GM18870 (cell line): ENCODE results near the gene SPAAR.
"Not testable (repeated sequence)": the region's sequence is repeated elsewhere in the genome, so short reads cannot be mapped to it uniquely, and the experiment has no call there.

Source experiments
- ATAC-seq: cut with Tn5 transposase; IDR thresholded peaks from one replicate; pipeline ENCODE4 v1.9.1; 2021; ENCODE audit warnings: moderate library complexity; ENCODE audit not compliant: unreplicated experiment

Gene SPAAR

DNA sequence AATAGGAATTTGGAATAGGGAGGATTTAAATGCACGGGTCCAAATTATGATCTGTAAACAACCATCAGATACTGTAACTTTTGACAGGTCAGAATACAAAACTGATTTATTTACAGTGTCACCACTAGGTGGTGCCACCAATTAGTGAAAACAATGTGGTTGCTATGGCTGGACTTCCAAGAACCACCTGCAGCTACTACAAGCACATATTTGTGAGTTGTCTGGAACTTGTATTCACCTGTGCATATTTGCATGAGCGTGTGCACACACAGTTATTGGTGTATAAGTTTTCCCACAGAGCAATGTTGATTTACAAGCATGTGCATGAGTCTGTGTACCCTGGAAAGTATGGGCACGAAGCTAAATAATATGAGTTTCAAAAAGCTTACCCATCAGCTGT is 6.2 kb upstream of the SPAAR start:
- ATAC-seq: no peak

DNA sequence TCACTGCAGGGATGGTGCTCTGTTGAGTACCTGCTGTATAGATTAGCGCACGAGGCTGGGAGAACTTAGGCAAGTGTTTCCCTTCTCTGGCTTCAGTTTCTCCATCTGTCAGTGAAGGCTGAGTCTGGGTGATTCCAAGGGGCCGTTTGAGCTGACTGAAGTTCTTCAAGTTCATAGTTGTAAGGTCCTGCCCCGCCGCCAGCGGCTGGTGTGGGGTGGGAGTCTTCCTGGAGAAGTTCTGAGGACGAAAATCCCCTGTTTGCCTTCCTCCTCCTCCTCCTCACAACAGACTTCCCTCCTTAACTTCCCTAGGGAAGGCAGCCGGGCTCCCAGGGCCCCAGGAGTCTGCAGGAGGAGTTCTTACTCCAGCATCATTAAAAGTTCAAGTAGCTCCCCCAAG is 5.0 kb upstream of the SPAAR start:
- ATAC-seq: no peak

DNA sequence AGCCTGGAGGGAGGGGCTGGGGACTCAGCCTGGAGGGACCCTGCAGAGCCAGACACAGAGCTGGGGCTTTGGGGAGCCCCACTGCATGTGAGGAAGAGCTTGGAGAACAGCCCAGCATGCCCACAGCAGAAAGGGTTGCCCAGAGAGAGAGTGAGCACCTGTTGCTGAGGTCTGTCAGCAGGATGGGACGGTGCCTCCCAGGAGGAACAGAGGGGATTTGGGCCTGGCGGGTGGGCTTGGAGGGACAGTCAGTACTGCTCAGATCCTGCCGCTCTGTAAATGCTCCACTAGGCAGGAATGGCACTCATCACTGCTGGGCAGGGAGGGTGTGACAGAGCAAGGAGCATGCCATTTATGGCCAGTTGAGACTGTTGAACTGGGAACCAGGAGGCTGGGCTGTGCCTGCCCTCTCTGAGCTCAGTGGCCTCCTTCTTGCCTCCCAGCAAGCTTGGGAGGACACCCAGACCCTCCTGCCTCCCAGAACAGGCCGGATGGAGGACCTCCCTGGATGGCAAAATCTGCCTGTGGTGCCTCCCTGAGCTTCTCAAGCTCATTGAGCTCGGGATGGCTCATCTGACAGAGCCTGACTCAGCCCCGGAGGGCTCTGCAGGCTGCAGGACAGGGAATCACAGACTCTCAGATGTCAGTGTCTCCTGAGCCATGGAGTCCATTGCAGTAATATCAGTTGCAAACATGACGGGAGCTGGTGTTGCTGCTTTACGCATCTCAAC is 4.1 kb upstream of the SPAAR start:
- no peak for ATAC-seq

DNA sequence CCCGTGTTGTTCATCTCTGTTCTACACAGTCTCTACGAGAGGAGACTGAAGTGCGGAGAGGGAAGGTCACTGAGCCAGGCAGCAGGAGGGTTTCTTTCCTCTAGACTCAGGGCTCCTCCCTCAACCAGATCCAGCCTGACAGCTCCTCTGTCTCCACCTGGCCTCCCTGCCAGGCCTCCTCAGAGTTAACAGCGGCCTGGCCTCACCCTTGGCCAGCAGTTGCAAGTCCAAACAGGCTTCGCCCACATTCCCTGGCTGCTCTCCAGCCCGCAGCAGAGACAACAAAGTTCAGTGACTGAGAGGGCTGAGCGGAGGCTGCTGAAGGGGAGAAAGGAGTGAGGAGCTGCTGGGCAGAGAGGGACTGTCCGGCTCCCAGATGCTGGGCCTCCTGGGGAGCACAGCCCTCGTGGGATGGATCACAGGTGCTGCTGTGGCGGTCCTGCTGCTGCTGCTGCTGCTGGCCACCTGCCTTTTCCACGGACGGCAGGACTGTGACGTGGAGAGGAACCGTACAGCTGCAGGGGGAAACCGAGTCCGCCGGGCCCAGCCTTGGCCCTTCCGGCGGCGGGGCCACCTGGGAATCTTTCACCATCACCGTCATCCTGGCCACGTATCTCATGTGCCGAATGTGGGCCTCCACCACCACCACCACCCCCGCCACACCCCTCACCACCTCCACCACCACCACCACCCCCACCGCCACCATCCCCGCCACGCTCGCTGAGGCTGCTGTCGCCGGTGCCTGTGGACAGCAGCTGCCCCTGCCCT is 3.2 kb upstream of the SPAAR start, which contains the start of gene HRCT1:
TSS of gene HRCT1 (plus strand) at position 291 of the 768 bp plus-strand sequence. CDS start at position 377, 86 bp downstream.
- ATAC-seq: no peak

DNA sequence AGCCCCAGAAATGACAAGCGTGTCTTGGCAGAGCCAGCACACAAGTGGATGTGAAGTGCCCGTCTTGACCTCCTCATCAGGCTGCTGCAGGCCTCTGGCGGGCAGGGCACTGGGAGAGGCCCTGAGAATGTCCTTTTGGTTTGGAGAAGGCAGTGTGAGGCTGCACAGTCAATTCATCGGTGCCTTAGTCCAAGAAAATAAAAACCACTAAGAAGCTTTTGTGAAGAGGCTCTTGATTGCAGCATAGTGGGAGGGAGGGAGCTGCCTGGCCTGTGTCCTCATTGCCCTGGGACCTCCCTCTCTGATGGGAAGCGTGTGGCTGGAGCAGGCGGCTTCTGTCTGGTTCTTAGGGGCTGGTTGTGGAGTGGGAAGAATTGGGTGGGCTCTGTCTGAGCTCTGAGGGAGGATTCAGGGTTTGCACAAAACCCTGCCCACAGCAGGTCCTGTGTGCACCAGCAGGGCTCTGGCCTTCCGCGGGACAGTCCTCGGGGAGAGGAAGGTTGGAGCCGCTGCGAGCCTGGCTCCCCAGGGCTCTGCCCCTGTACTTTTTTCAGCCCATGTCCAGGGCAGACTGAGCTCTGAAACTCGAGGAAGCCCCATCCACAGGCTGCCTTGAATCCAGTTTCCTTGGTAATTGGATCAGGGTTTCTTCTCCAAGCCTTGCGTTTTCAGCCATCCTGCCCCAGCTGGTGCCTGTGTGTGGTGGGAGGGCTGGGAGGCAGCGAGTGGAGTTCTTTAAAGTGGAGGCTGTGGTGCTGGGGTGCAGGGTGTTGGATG is 2.2 kb upstream of the SPAAR start:
- ATAC-seq: no peak

DNA sequence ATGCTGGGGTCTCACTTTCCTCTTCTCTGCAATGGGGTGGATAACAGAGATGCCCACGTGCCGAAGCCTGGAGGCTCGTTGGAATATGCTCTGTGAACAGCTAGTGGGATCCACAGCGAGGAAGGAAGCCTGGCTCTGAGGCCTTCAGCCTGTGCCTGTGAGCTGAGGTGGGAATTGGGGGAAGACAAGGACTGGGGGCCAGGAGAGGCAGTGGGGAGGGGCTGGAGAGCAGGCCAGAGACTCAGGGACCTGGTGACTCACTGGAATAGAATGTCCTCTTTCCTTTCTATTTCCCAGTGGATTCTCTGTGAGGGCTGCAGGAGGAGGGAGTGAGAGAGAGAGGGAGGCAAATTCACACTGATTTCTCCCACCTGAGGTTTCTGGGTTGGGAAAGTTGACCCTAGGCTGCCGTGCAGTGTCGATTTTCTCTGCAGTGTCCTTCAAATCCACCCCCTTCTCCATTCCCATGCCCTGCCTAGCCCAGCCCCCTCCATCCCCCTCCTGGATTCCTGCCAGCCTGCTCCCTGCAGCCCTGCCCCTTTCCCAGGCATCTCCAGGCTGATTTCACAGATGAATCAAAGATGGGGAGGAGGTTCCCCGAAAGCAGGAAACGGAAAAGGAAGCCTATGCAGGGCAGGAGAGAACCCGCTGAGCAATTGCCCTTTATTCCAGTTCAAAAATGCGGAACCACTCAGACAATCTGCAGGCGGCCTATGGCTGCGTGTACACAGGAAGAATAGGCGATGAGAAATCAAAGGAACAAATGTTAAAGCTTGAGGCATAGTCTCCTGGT is 1.4 kb upstream of the SPAAR start:
- no peak for ATAC-seq

DNA sequence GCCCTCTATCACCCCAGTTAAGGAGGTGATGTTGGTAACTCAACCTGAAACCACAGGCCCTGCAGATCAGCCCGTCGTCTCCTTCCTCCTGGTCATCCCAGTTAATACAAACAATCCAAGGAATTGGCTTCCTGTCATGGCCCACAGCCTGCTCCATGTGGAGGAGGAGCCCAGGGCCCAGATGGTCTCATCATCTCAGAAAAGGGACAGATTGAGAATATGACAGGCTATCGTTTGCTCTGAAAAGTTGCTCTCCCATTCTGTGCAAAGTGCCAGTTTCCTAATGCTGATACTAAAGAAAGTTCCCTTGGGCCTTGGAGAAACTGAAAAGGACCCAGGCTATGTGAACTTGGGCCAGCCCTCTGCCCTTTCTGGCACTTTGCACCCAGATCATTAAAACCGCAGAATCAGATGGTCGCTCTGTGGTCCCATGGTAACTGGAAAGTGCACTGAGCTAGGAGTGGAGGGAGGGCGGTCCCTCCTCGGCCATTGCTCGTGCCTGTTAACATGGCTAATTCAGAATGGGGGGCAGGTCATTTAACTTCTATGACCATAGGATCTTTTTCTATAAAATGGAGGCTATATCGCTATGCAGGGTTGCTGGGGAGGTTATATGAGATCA is 675 bp upstream of the SPAAR start:
- no peak for ATAC-seq

DNA sequence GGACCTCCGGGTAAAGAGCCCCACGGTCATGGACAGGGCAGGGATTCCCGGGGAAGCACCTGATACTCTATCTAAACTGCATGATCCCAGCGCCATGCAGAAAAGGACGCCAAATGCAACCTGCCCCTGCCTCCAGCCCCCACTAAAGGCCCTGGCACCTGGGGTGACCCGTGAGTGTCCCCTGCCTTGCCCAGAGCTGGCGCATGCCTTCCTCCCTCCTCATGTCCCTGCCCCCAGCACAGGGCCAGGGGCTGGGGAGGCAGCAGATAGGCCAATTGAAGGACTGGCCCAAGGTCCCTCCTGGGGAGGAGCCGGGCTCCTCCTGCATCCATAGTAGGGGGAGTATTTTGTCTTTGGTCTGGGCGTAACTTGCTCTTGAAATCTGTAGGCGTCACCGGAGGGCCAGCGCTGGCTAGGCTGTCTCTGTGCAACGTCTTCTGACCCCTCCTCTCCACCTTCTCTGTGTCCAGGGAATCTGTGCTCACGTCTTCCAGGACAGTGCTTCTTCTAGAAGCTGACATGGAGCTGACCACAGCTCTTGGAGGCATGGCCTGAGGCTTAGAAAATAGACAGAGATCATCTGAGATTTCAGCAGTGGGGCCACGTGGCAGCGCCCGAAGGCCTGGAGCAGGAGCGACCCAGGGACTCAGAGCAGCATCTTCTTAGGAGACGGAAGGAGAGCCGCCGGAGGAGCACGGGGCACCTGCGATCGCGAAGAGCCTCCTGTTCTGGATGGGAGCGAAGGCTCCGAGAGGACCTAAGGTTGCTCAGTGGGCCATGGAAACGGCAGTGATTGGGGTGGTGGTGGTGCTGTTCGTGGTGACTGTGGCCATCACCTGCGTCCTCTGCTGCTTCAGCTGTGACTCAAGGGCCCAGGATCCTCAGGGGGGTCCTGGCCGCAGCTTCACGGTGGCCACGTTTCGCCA is 660 bp downstream of the SPAAR start:
- no peak for ATAC-seq

DNA sequence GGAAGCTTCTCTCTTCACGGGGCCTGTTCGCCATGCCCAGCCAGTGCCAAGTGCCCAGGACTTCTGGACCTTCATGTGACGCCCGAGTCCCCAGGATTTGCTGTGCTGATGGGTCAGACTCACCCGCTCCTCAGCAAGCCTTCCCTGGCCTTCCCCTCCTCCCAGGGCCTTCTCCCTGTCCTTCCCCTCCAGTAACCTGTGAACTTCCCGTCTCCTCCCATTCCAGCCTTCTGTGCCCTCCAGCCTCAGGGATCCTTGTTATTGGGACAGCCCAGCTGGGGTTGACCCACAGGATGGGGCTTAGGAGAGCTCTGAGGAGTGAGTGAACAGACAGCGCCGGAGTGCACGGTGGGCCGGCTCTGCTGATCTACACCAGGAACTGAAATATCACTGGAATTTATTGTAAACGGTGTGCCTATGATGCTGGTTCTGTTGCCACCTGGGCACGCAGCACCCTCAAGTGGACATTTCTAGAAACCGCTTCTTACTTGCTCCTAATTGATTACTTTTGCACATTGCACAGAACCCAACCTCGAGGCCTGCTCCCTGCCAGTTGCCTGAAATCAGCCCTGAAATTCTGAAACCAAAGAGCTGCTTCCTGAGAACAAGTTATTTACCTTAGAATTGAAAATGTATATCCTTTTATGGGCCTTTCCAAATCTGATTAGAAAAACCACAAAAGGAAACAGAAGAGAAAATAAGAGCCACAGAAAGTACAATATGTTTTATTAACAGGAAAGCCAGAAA is 1.5 kb downstream of the SPAAR start:
- ATAC-seq: no peak

DNA sequence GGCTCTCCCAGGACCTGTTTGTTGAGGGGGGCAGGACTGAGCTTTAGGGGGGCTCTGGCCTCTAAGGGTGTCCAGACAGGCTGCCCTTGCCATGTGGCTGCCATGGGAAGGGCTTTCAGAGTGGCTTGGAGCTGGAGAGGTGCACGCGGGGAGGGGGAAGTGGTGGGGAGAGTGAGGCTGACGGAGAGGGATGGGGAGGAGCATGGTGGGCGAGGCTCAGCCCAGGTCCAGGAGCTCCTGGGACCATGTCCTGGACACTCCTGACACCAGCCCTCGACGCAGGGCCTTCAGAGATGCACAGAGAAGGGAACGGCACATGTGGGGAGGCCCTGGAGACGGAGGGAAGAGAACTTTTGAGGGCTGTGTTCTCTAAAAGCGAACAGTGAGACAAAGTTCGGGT is 2.4 kb downstream of the SPAAR start:
- ATAC-seq: no peak

DNA sequence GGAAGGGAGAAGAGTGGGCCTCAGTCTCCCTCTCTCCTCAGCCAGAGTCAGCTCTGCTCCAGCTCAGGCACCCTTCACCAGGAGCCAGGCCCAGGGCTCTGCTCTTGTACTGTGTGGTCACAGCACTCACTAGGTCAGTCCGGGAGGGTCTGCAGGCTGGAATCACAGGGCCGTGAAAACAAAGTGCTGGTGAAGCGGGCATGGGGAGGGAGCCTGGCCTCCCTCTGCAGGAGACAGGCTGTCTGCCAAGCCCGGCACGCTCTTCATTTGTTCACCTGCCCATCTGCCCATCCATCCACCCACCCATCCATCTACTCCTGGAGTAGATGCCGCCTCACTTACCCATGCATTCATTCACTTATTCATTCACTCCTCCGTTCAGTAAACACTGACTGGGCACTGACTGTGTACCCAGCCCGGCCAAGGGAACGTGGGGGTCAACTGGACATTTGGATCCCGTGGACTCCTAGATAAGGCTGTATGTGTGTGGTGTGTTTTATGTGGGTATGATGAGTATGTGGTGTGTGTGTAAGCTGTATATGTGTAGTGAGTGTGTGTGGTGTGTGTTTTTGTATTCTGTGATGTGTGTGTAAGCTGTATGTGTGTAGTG is 3.6 kb downstream of the SPAAR start:
- no peak for ATAC-seq

DNA sequence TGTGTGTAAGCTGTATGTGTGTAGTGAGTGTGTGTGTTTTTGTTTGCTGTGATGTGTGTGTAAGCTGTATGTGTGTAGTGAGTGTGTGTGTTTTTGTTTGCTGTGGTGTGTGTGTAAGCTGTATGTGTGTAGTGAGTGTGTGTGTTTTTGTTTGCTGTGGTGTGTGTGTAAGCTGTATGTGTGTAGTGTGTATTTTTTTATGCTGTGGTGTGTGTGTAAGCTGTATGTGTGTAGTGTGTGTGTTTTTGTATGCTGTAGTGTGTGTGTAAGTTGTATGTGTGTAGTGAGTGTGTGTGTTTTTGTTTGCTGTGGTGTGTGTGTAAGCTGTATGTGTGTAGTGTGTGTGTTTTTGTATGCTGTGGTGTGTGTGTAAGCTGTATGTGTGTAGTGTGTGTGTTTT is 4.1 kb downstream of the SPAAR start:
- not testable (repeated sequence) for ATAC-seq

DNA sequence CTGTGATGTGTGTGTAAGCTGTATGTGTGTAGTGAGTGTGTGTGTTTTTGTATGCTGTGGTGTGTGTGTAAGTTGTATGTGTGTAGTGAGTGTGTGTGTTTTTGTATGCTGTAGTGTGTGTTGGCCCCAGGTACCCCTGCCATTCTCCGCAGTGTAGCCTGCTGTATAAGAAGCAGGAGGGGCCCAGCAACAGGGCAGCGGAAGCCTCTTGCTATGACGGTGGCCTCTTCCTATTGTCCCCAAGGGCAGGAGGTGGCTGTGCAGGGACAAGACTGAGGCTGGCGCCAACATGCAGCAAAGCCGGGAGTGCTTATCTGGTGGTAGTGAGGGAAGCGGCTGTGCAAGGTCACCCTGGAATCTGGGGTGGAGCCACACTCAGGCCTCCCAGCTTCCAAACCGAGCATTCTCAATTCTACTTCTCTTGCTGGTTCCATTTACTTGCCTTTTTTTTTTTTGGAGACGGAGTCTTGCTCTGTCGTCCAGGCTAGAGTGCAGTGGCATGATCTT is 5.1 kb downstream of the SPAAR start:
- ATAC-seq: no peak

DNA sequence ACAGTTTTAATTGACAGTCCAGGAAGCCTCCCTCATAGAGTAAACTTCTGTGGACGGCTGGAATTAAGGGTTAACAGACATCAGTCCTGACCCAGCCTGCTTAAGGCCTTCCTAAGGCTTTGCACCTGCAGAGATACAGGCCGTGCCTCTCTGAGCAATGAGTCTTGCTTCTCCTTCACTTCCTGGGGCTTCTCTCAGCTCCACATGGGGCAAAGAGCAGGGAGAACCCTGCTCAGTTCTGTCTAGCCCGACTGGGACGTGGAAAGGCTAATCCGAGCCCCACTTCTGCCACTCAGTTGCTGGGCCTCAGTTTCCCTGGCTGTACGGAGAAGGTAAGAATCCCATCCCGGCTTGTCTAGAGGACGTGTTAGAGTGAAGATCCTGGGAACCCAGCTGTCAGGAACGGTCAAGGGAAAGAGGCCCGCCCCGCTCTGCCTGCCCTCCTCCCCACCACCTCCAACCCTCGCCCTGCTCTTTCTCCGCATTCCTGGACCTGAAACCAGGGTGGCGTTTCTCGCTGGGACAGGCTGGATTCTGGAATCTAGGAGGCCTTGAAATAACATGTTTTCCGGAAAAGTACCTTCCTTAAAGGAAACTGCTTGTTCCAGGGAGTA is 6.5 kb downstream of the SPAAR start:
- ATAC-seq: no peak

DNA sequence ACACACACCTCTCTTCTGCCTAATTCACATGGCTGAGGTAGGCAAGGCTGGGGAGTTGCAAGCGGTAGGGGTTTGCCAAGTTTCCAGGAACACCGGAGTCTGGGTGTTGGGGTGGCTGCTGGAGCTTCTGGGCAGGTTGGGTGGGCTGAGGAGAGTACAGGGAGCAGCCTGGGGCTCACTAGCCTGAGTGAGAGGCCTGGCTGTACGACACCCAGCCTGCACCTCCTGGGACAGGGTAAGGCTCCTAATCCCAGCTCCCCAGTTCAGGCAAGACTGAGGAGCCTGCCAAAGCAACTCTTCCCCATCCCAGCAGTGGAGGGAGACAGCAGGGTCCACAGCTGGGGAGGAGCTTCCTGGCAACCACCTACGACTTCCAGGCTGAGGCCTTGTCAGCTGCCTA is 8.0 kb downstream of the SPAAR start:
- no peak for ATAC-seq

DNA sequence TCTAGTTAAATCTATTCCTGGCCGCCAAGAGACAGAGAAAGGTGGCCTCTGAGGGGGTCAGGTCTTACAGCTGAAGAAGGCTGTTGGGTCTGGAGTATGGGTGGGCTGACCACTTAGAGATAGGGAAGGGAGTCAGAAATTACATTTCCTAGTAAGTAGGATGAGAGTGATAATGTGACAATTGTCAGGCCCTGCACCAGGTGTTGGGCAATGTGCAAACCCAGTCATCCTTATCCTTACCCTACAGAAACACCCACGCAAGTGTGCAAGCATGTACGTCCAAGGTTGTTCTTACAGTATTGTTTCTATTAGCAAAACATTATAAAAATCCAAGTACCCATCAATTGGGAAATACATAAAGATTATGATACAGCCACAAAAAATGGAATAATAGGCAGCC is 9.5 kb downstream of the SPAAR start:
- ATAC-seq: no peak

DNA sequence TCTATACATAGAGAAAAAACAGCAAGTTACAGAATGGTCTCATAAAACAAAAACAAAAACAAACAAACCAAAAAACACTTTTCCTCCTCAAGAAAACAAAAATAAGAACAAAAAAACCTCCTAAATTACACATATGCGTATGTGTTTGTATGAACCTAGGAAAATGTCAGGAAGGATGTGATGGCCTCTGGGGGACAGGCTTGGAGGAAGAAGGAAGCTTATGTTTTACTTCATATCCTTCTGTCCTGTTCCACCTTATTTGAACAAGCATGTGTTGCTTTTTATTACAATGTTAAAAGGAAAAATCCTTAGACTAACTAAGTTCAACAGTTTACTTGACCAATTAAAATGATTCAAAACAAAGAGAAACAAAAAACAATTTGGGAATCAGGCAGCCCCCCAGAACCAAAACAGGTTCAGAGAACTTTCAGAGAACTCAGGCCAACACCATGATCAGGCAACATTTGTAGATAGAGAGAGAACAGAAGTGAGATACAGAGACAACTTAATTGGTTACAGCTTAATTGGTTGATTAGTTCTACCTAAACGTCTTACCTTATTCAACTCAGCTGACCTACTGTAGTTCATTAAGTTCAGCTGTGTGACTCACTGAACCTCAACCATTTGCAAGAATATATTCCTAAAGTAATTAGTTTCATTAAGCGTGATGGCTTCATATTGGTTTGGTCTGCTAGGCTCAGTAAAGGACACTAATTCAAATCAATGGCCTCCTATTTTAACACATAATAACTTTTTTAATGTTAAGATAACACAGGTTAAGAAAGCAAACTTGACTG is 10.1 kb downstream of the SPAAR start:
- ATAC-seq: no peak
